Endothelial cell of umbilical vein (primary cell): ENCODE results near the gene CIAPIN1. TPM values are rescaled to one million over a fixed set of nuclear protein-coding genes. Genes with fewer than 3 reads are reported as not detected.

ENCODE experiments used
- BruUV-seq: library from RNA; stranded (reverse); fragments of 400-500 nt; replicated peaks from 2 replicates; lab custom pipeline; 2021; lab: Mats Ljungman, UMichigan
- CTCF ChIA-PET: fragments of 300-600, 350-600 bp; sonication (Branson Sonifier 250); formaldehyde crosslinking; loops from one replicate; lab custom pipeline; 2021; ENCODE audit warnings: antibody characterized with exemption, inconsistent platforms; lab: Charles Lee
- POLR2A ChIA-PET: fragments of 300-600, 350-600 bp; sonication (Branson Sonifier 250); formaldehyde crosslinking; loops from one replicate; lab custom pipeline; 2021; ENCODE audit warnings: antibody characterized with exemption, inconsistent platforms; lab: Charles Lee
- DNase-seq: peaks from one replicate; pipeline ENCODE4 v3.0.0-alpha.2; 2011; ENCODE audit warnings: low read depth, low spot score
- FAIRE-seq: peaks from 2 replicates; lab custom pipeline; 2011; peaks lifted over from hg19 to GRCh38; lab: Jason Lieb, UNC
- H2AFZ ChIP-seq: 2 replicates; pipeline ENCODE4 v1.6.0; 2012; ENCODE audit warnings: low read depth, low read length, control low read depth, inconsistent platforms
- H3K27ac ChIP-seq: 2 replicates; pipeline ENCODE4 v1.5.1; 2011; ENCODE audit warnings: low read depth, mild to moderate bottlenecking, control low read depth, low read length, moderate library complexity; ENCODE audit not compliant: insufficient read depth
- H3K27me3 ChIP-seq, 2 experiments: 2 replicates each; pipeline versions ENCODE4 v1.6.0 to v1.6.1; 2011; ENCODE audit warnings: low read length in 2 of 2, mixed read lengths in 1 of 2; ENCODE audit not compliant: control insufficient read depth in 2 of 2, insufficient read depth in 2 of 2
- H3K36me3 ChIP-seq, 2 experiments: 2 replicates in 1 of 2; 3 replicates in 1 of 2; pipeline ENCODE4 v1.5.1; 2011; ENCODE audit warnings: low read length in 2 of 2, mild to moderate bottlenecking in 1 of 2, moderate library complexity in 1 of 2; ENCODE audit not compliant: control insufficient read depth in 2 of 2, insufficient read depth in 2 of 2; ENCODE audit errors: extremely low read depth in 1 of 2
- H3K4me1 ChIP-seq: 3 replicates; pipeline ENCODE4 v1.5.1; 2011; ENCODE audit warnings: mild to moderate bottlenecking, low read length; ENCODE audit not compliant: control insufficient read depth, insufficient read depth; ENCODE audit errors: extremely low read depth
- H3K4me2 ChIP-seq: 2 replicates; pipeline ENCODE4 v1.6.1; 2011; ENCODE audit warnings: low read length, control low read depth, mixed read lengths; ENCODE audit not compliant: insufficient read depth
- H3K4me3 ChIP-seq, 3 experiments: fragments of 200-600 bp in 1 of 3; sonication (generic), shearing (Covaris generic) in 1 of 3; replicated peaks in 1 of 3; 2 replicates each; pipeline ENCODE4 v1.5.1; 2011 to 2016; ENCODE audit warnings: control low read depth in 3 of 3, low read length in 3 of 3, mild to moderate bottlenecking in 2 of 3, inconsistent platforms in 1 of 3, low read depth in 1 of 3, moderate library complexity in 1 of 3; ENCODE audit not compliant: insufficient read depth in 1 of 3
- H3K79me2 ChIP-seq: 2 replicates; pipeline ENCODE4 v1.6.0; 2012; ENCODE audit warnings: low read length, inconsistent platforms; ENCODE audit not compliant: control insufficient read depth, insufficient read depth
- H3K9ac ChIP-seq: replicated peaks from 2 replicates; pipeline ENCODE3; 2011; ENCODE audit warnings: low read length, control low read depth; ENCODE audit not compliant: insufficient read depth; ENCODE audit errors: extremely low read depth
- H3K9me1 ChIP-seq: replicated peaks from 3 replicates; pipeline ENCODE4 v1.6.0; 2011; ENCODE audit warnings: mild to moderate bottlenecking, low read length; ENCODE audit not compliant: control insufficient read depth, insufficient read depth; ENCODE audit errors: extremely low read depth
- H3K9me3 ChIP-seq: replicated peaks from 2 replicates; pipeline ENCODE4 v1.5.1; 2012; ENCODE audit warnings: low read length, inconsistent platforms; ENCODE audit not compliant: control insufficient read depth, insufficient read depth
- H4K20me1 ChIP-seq: replicated peaks from 2 replicates; pipeline ENCODE3; 2011; ENCODE audit warnings: mild to moderate bottlenecking, low read length; ENCODE audit not compliant: control insufficient read depth, insufficient read depth; ENCODE audit errors: extremely low read depth
- EZH2 ChIP-seq: IDR thresholded peaks from 2 replicates; pipeline ENCODE4 v1.6.1; 2012; ENCODE audit warnings: borderline replicate concordance, low read depth, mild to moderate bottlenecking, moderate library complexity, low read length, inconsistent platforms; ENCODE audit not compliant: severe bottlenecking
- FOS ChIP-seq: IDR thresholded peaks from 2 replicates; pipeline ENCODE4 v1.6.1; 2011; ENCODE audit warnings: mild to moderate bottlenecking, low read length, moderate library complexity, borderline replicate concordance; ENCODE audit not compliant: insufficient read depth
- GATA2 ChIP-seq: IDR thresholded peaks from 2 replicates; pipeline ENCODE4 v1.7.0; 2011; ENCODE audit warnings: low read depth, mild to moderate bottlenecking, moderate library complexity, mixed read lengths, low read length; ENCODE audit not compliant: insufficient read length, insufficient read depth
- JUN ChIP-seq: IDR thresholded peaks from 2 replicates; pipeline ENCODE4 v1.6.1; 2011; ENCODE audit warnings: borderline replicate concordance, low read depth; ENCODE audit not compliant: insufficient read length, insufficient read depth
- MYC ChIP-seq: IDR thresholded peaks from one replicate; pipeline ENCODE4 v1.6.1; 2011; ENCODE audit warnings: mild to moderate bottlenecking, low read depth, low read length
- POLR2A ChIP-seq: IDR thresholded peaks from 2 replicates; pipeline ENCODE4 v1.6.1; 2012; ENCODE audit warnings: low read depth, mild to moderate bottlenecking, control low read depth, low read length
- POLR2AphosphoS5 ChIP-seq: IDR thresholded peaks from 2 replicates; pipeline ENCODE4 v1.6.1; 2012; ENCODE audit warnings: low read depth, mild to moderate bottlenecking, control low read depth, low read length, moderate library complexity; ENCODE audit not compliant: insufficient read depth
- dilution Hi-C: fragments of 300-500 bp; cut with MboI; formaldehyde crosslinking; loops from one replicate; pipeline ENCODE4 v1.15.0; 2019; ENCODE audit warnings: low sequenced_read_pairs; ENCODE audit not compliant: extremely low pct_ligation_motif_present
- intact Hi-C: fragments of 100-400 bp; cut with micrococcal nuclease; formaldehyde crosslinking; loops from one replicate; pipeline ENCODE4 v1.10.0; 2022
- polyA plus RNA-seq, 4 experiments: library from polyadenylated mRNA; depleted of rRNA in 3 of 4; stranded (reverse) in 3 of 4; unstranded in 1 of 4; fragments of >200 nt; gene quantifications; 2 replicates each; pipeline versions ENCODE4 v1.2.1 to v1.2.3, GENCODE V29; 2011 to 2012; ENCODE audit warnings: missing spikeins in 1 of 4
- total RNA-seq: library from RNA; stranded (reverse); gene quantifications from 2 replicates; pipeline ENCODE4 v1.2.3, GENCODE V29; 2021
- TF ChIP-seq, protein P1 (sequence below), 2 donors: IDR thresholded peaks; 1 replicate in 1 of 2; 2 replicates in 1 of 2; pipeline ENCODE4 v1.5.1; 2011; ENCODE audit warnings: low read length in 2 of 2, mild to moderate bottlenecking in 2 of 2, moderate library complexity in 2 of 2, control low read depth in 1 of 2, inconsistent platforms in 1 of 2, low read depth in 1 of 2; ENCODE audit not compliant: insufficient read depth in 1 of 2; ENCODE audit errors: extremely low read depth in 1 of 2
- TF ChIP-seq, protein P2 (sequence below): IDR thresholded peaks from 2 replicates; pipeline ENCODE4 v1.6.1; 2011; ENCODE audit not compliant: insufficient read depth, insufficient read length

CIAPIN1 gene
- total and polyA plus RNA-seq, 2 donors (not counting 3 experiments of a cell fraction or from before 2014, with no cell fraction given): 74.6 to 77.9 TPM

DNA sequence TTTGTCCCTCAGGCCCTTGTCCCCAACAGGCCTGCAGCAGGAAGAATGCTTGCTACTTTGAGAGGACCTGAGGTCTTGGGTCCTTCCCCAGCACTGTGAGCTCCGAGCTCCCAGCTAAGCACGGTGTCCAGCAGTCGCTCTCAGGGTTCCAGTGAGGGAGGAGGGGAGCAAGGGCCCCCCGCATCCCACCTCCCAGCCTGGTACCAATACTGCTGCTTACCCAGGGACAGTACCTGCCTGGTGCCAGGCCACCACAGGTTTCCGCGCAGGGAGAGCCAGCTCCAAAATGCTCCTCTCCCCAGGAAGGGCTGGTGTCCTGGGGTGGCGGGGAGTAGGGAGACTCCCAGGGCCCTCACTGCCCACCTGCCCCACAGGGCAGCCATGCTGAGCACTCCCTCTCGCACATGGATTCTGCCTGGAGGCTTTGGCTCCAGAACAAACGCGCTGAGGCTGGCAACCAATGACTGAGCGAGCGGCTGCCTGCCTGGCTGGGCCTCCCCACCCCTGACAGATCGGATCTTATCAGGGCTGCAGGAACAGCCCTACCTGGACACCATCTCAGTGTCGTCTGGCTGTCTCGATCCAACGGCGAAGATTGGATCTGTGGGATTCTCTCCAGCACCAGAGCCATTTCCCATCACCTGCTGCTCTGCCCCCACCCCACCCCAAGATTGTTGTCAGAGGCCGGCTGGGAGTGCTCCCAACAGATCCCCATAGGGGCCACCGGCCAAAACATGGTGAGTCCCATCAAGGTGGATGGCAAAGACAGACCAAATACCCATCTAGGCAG, 36.7 kb upstream of the CIAPIN1 start:
- CTCF ChIA-PET: interaction anchor here (0.9 to 5.3 kb wide), 5 partner anchors 13 to 36 kb away, joined by 3 to 27 read pairs (median 4); partner anchors contain the start of gene POLR2C
- dilution Hi-C loops: no loop called here
- POLR2A ChIA-PET: interaction anchor here (0.5 kb wide), 1 partner anchor 8 kb away, joined by 3 read pairs; no protein-coding TSS in a partner anchor
- BruUV-seq: no TSS peak
- H4K20me1 ChIP-seq: no peaks in the 10 kb centered on the region
- H3K27me3 ChIP-seq: no peaks in the 10 kb centered on the region
- H3K36me3 ChIP-seq: no peaks in the 10 kb centered on the region
- H3K4me3 ChIP-seq: no peak overlapping the region
- H3K27ac ChIP-seq: no peak overlapping the region
- no peak for TF ChIP-seq FOS
- no peak for TF ChIP-seq EZH2
- no peak for TF ChIP-seq JUN
- TF ChIP-seq, protein P1, sequence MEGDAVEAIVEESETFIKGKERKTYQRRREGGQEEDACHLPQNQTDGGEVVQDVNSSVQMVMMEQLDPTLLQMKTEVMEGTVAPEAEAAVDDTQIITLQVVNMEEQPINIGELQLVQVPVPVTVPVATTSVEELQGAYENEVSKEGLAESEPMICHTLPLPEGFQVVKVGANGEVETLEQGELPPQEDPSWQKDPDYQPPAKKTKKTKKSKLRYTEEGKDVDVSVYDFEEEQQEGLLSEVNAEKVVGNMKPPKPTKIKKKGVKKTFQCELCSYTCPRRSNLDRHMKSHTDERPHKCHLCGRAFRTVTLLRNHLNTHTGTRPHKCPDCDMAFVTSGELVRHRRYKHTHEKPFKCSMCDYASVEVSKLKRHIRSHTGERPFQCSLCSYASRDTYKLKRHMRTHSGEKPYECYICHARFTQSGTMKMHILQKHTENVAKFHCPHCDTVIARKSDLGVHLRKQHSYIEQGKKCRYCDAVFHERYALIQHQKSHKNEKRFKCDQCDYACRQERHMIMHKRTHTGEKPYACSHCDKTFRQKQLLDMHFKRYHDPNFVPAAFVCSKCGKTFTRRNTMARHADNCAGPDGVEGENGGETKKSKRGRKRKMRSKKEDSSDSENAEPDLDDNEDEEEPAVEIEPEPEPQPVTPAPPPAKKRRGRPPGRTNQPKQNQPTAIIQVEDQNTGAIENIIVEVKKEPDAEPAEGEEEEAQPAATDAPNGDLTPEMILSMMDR (IDR thresholded peaks at IDR 0.05; ENCODE audit: extremely low read depth in 1 of 2, insufficient read depth in 1 of 2, low read depth in 1 of 2, low read length in 2 of 2): no peak
- TF ChIP-seq POLR2AphosphoS5: no peak
- no peak for TF ChIP-seq POLR2A
- TF ChIP-seq, protein P2, sequence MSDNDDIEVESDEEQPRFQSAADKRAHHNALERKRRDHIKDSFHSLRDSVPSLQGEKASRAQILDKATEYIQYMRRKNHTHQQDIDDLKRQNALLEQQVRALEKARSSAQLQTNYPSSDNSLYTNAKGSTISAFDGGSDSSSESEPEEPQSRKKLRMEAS: no peak
- TF ChIP-seq GATA2: no peak
- TF ChIP-seq MYC: no peak
- no peak overlapping the region for H2AFZ ChIP-seq
- H3K9me3 ChIP-seq: no peaks in the 10 kb centered on the region
- intact Hi-C loops: no loop called here
- no peak overlapping the region for H3K9ac ChIP-seq
- H3K9me1 ChIP-seq: no peaks in the 10 kb centered on the region
- no peak overlapping the region for H3K4me2 ChIP-seq
- no peak for DNase-seq
- no peak for FAIRE-seq
- H3K79me2 ChIP-seq: peaks cover 5% of the 10 kb centered on the region
- peaks cover 15% of the 10 kb centered on the region for H3K4me1 ChIP-seq
